ENCODE results near the gene MCCC2.

GRCh38 chr5:71633255-71634155 is 46.4 kb downstream of the MCCC2 start:
- no peak for TF ChIP-seq CTCF (conservative IDR thresholded peaks at IDR 0.05; ENCODE audit: low read length)
- no peak for TF ChIP-seq EZH2phosphoT487 (IDR thresholded peaks at IDR 0.05; ENCODE audit: borderline replicate concordance, low read depth, low read length)
